ENCODE measurements around the gene TAF13. TPM values are rescaled to one million over a fixed set of nuclear protein-coding genes. Genes with fewer than 3 reads are reported as not detected.
"Not testable (repeated sequence)": the region's sequence is repeated elsewhere in the genome, so short reads cannot be mapped to it uniquely, and the experiment has no call there.

The TAF13 gene
- total RNA-seq, 2 donors from 2014 or later: 46.7 to 66.2 TPM

DNA sequence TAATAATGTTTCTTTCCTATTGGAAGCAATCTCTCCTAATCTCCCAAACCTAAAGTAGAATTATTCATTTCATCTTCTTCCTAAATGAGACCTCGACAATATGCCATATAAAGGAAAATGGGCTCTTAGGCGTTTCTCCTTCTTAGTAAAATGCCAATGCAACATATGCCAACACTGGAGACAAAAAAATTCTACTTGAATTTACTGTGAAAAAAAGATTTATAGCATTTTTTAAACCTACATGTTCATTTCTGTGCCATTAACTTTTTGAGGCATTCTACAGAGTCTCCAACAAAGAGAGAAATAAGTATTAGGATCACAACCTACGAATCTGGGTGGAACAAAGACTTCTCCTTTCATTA, 35.2 kb downstream of the TAF13 start:
- peak overlapping the region; percentile 98 for H3K4me3 ChIP-seq
- ATAC-seq (ENCODE audit: insufficient number of reproducible peaks, low FRiP score, low read depth): no peak
- H3K27me3 ChIP-seq (replicated peaks; ENCODE audit: insufficient read depth): no peaks in the 10 kb centered on the region
- H3K4me1 ChIP-seq (ENCODE audit: control insufficient read depth in 1 of 2, low read depth in 2 of 2): peaks cover 10 to 13% of the 10 kb centered on the region in 2 donors
- no peak for DNase-seq (ENCODE audit: low spot score)
- no peak overlapping the region for H3K27ac ChIP-seq
- TF ChIP-seq, protein P1, sequence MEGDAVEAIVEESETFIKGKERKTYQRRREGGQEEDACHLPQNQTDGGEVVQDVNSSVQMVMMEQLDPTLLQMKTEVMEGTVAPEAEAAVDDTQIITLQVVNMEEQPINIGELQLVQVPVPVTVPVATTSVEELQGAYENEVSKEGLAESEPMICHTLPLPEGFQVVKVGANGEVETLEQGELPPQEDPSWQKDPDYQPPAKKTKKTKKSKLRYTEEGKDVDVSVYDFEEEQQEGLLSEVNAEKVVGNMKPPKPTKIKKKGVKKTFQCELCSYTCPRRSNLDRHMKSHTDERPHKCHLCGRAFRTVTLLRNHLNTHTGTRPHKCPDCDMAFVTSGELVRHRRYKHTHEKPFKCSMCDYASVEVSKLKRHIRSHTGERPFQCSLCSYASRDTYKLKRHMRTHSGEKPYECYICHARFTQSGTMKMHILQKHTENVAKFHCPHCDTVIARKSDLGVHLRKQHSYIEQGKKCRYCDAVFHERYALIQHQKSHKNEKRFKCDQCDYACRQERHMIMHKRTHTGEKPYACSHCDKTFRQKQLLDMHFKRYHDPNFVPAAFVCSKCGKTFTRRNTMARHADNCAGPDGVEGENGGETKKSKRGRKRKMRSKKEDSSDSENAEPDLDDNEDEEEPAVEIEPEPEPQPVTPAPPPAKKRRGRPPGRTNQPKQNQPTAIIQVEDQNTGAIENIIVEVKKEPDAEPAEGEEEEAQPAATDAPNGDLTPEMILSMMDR (IDR thresholded peaks at IDR 0.05): no peak
- no peaks in the 10 kb centered on the region for H3K9me3 ChIP-seq
- H3K36me3 ChIP-seq: no peaks in the 10 kb centered on the region

DNA sequence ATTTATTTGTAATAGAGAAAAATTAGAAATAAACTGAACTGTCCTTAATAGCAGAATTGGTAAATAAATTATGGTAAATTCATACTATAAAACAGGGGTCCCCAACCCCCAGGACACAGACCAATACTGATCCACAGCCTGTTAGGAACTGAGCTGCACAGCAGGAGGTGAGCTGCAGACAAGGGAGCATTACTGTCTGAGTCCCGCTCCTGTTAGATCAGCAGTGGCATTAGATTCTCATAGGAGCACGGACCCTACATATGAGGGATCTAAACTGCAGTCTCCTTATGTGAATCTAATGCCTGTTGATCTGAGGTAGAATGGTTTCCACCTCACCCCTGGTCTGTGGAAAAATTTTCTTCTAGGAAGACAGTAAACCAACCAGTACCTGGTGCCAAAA, 41.4 kb downstream of the TAF13 start:
- Histone ChIP-seq H3K9me3 (no peaks in the 10 kb centered on the region), H3K4me1 (ENCODE audit: control insufficient read depth in 1 of 2, low read depth in 2 of 2) (peaks cover 0 to 3% of the 10 kb centered on the region in 2 donors), H3K27me3 (replicated peaks; ENCODE audit: insufficient read depth) (no peaks in the 10 kb centered on the region), H3K4me3 (no peak overlapping the region), H3K36me3 (no peaks in the 10 kb centered on the region), H3K27ac (no peak overlapping the region)
- TF ChIP-seq, protein P1 (IDR thresholded peaks at IDR 0.05): no peak
- ATAC-seq (ENCODE audit: insufficient number of reproducible peaks, low FRiP score, low read depth): no peak
- DNase-seq (ENCODE audit: low spot score): no peak

GRCh38 chr1:109029493-109029892, 46.3 kb downstream of the TAF13 start:
- not testable (repeated sequence) for H3K27ac ChIP-seq; H3K4me3 ChIP-seq; ATAC-seq (ENCODE audit: insufficient number of reproducible peaks, low FRiP score, low read depth); H3K27me3 ChIP-seq (replicated peaks; ENCODE audit: insufficient read depth); H3K36me3 ChIP-seq; H3K9me3 ChIP-seq; DNase-seq (ENCODE audit: low spot score); H3K4me1 ChIP-seq (ENCODE audit: control insufficient read depth in 1 of 2, low read depth in 2 of 2)

GRCh38 chr1:109027841-109028240, 48.0 kb downstream of the TAF13 start:
- no peaks in the 10 kb centered on the region for H3K27me3 ChIP-seq (replicated peaks; ENCODE audit: insufficient read depth)
- ATAC-seq (ENCODE audit: insufficient number of reproducible peaks, low FRiP score, low read depth) (no peak), DNase-seq (ENCODE audit: low spot score) (no peak)
- no peak overlapping the region for H3K27ac ChIP-seq
- no peaks in the 10 kb centered on the region for H3K9me3 ChIP-seq
- TF ChIP-seq, protein P1 (IDR thresholded peaks at IDR 0.05): no peak
- no peak overlapping the region for H3K4me3 ChIP-seq
- H3K4me1 ChIP-seq (ENCODE audit: control insufficient read depth in 1 of 2, low read depth in 2 of 2): no peaks in the 10 kb centered on the region
- H3K36me3 ChIP-seq: no peaks in the 10 kb centered on the region

- no peaks in the 10 kb centered on the region for H3K4me1 ChIP-seq (ENCODE audit: control insufficient read depth in 1 of 2, low read depth in 2 of 2)
- TF ChIP-seq, protein P1 (IDR thresholded peaks at IDR 0.05): no peak
Measured at GRCh38 chr1:109025694-109026093, 50.1 kb downstream of the TAF13 start.

DNA sequence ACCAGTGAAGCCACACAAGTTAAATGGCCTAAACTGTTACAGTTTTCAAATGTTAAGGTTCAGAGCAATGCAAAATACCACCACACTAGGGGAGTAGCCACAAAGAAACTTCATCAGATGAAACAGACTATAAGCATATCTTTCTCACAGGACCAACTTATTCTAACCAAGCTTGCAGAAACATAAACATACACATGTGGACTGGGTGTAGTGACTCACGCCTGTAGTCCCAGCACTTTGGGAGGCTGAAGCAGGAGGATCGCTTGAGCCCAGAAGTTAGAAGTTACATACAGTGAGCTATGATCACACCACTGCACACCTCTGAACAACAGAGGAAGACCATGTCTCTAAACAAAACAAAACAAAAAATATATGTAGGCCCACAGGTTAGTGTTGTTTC, 51.2 kb downstream of the TAF13 start:
- no peaks in the 10 kb centered on the region for H3K9me3 ChIP-seq
- H3K36me3 ChIP-seq: no peaks in the 10 kb centered on the region
- no peak overlapping the region for H3K4me3 ChIP-seq
- TF ChIP-seq, protein P1 (IDR thresholded peaks at IDR 0.05): no peak
- no peak for ATAC-seq (ENCODE audit: insufficient number of reproducible peaks, low FRiP score, low read depth)
- no peak overlapping the region for H3K27ac ChIP-seq
- no peaks in the 10 kb centered on the region for H3K27me3 ChIP-seq (replicated peaks; ENCODE audit: insufficient read depth)
- DNase-seq (ENCODE audit: low spot score): no peak
- no peaks in the 10 kb centered on the region for H3K4me1 ChIP-seq (ENCODE audit: control insufficient read depth in 1 of 2, low read depth in 2 of 2)

More at GRCh38 chr1:109025694-109026093, 50.1 kb downstream of the TAF13 start:
- DNase-seq (ENCODE audit: low spot score): no peak
- Histone ChIP-seq H3K36me3 (no peaks in the 10 kb centered on the region), H3K27me3 (replicated peaks; ENCODE audit: insufficient read depth) (no peaks in the 10 kb centered on the region), H3K27ac (no peak overlapping the region), H3K4me3 (no peak overlapping the region), H3K9me3 (no peaks in the 10 kb centered on the region)
- ATAC-seq (ENCODE audit: insufficient number of reproducible peaks, low FRiP score, low read depth): no peak

All from thoracic aorta (tissue), 2 donors.